Uterus (tissue), 4 donors: Measurements from ENCODE around the gene JADE3. TPM values are rescaled to one million over a fixed set of nuclear protein-coding genes. Genes with fewer than 3 reads are reported as not detected.

Source experiments
- DNase-seq, 2 donors: peaks; one replicate each; pipeline ENCODE4 v3.0.0-alpha.2; 2019 to 2020
- H3K27ac ChIP-seq, 2 donors: fragments of 200-600 bp; sonication (generic); 1 replicate in 1 of 2; 2 replicates in 1 of 2; pipeline ENCODE4 v1.5.1; 2016 to 2018
- H3K27me3 ChIP-seq, 2 donors: fragments of 200-600 bp; sonication (generic); one replicate each; pipeline ENCODE4 v1.5.1; 2018 to 2019; ENCODE audit warnings: control low read depth in 1 of 2
- H3K36me3 ChIP-seq, 2 donors: fragments of 200-600 bp; sonication (generic); one replicate each; pipeline ENCODE4 v1.5.1; 2019; ENCODE audit warnings: control low read depth in 1 of 2
- H3K4me1 ChIP-seq, 2 donors: fragments of 200-600 bp; sonication (generic); one replicate each; pipeline ENCODE4 v1.5.1; 2018 to 2019; ENCODE audit warnings: control low read depth in 1 of 2
- H3K4me3 ChIP-seq, 2 donors: fragments of 200-600 bp; sonication (generic); 1 replicate in 1 of 2; 2 replicates in 1 of 2; pipeline ENCODE4 v1.5.1; 2018 to 2019; ENCODE audit warnings: mild to moderate bottlenecking in 1 of 2
- H3K9me3 ChIP-seq, 2 donors: fragments of 200-600 bp; sonication (generic); one replicate each; pipeline ENCODE4 v1.5.1; 2019; ENCODE audit warnings: control low read depth in 1 of 2
- POLR2A ChIP-seq, 2 donors: fragments of 450-650 bp; IDR thresholded peaks; one replicate each; pipeline ENCODE4 v1.6.1; 2016; ENCODE audit warnings: antibody characterized with exemption in 2 of 2, mild to moderate bottlenecking in 1 of 2, moderate library complexity in 1 of 2
- intact Hi-C: fragments of 100-400 bp; cut with DNase I; formaldehyde crosslinking; loops from one replicate; pipeline ENCODE4 v1.15.1; 2023; ENCODE audit warnings: low total_unique reads
- total RNA-seq, 4 donors: library from RNA; depleted of rRNA in 3 of 4; stranded (reverse); fragments of >200 nt in 3 of 4; gene quantifications; one replicate each; pipeline versions ENCODE4 v1.1.0 to v1.2.4, GENCODE V29; 2014 to 2023
- TF ChIP-seq, protein P1 (sequence below), 4 experiments: fragments of 200-600 bp in 2 of 4; fragments of 450-650 bp in 2 of 4; sonication (generic) in 2 of 4; IDR thresholded peaks; one replicate each; pipeline ENCODE4 v1.5.1; 2016 to 2019; ENCODE audit warnings: antibody characterized with exemption in 4 of 4, mild to moderate bottlenecking in 2 of 4, moderate library complexity in 1 of 4
- donor health status: DM: yes; HTN: yes; CAD: no.

JADE3 gene
- total RNA-seq, 4 donors from 2014 or later, result 6.9 to 15.5 (median 10.2) TPM

DNA sequence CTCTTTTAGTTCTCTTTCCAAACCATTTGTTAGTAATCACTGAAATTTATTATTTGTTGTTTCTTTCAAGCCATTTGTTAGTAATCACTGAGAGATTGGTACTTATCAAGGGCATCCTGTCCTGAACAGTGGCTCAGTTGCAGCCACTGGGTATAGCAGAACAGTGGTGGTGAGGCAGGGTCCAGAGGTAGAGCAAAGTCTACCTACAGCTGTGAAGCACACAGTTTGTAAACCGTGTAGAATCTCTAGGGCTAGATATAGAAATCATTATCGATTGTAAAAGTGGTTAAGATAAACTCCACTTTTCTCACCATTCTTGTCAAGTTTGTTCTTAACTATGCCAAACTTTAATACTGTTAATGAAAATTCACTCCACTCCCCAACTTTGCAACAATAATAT, 4.1 kb downstream of the JADE3 start:
- intact Hi-C loops, result no loop called here
- Histone ChIP-seq H3K27me3 (no peaks in the 10 kb centered on the region), H3K36me3 (no peaks in the 10 kb centered on the region), H3K27ac (no peak overlapping the region), H3K4me1 (no peaks in the 10 kb centered on the region), H3K9me3 (peaks cover 0 to 5% of the 10 kb centered on the region in 2 donors), H3K4me3 (no peak overlapping the region)
- TF ChIP-seq POLR2A (IDR thresholded peaks at IDR 0.05), result no peak
- TF ChIP-seq, protein P1, sequence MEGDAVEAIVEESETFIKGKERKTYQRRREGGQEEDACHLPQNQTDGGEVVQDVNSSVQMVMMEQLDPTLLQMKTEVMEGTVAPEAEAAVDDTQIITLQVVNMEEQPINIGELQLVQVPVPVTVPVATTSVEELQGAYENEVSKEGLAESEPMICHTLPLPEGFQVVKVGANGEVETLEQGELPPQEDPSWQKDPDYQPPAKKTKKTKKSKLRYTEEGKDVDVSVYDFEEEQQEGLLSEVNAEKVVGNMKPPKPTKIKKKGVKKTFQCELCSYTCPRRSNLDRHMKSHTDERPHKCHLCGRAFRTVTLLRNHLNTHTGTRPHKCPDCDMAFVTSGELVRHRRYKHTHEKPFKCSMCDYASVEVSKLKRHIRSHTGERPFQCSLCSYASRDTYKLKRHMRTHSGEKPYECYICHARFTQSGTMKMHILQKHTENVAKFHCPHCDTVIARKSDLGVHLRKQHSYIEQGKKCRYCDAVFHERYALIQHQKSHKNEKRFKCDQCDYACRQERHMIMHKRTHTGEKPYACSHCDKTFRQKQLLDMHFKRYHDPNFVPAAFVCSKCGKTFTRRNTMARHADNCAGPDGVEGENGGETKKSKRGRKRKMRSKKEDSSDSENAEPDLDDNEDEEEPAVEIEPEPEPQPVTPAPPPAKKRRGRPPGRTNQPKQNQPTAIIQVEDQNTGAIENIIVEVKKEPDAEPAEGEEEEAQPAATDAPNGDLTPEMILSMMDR (IDR thresholded peaks at IDR 0.05), result no peak
- DNase-seq, result no peak

DNA sequence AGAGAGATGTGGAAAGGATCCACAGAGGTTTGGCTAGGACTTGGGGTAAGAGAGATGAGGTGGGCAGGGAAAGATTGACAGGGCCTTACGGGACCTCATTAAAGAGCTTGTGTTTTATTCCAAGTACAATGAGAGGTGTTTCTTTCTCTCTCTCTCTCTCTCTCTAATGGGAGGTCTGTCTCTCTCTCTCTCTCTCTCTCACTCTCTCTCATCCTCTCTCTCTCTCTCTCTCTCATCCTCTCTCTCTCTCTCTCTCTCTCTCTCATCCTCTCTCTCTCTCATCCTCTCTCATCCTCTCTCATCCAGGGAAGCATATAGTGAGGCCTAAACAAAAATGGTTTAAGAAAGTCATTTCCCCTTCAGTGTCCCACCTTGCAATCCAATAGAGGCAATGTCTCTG, 5.4 kb downstream of the JADE3 start:
- no peak for DNase-seq
- H3K27ac ChIP-seq, result no peak overlapping the region
- H3K36me3 ChIP-seq, result no peaks in the 10 kb centered on the region
- H3K4me1 ChIP-seq, result no peaks in the 10 kb centered on the region
- no peak overlapping the region for H3K4me3 ChIP-seq
- H3K27me3 ChIP-seq, result no peaks in the 10 kb centered on the region
- H3K9me3 ChIP-seq, result peaks cover 0 to 5% of the 10 kb centered on the region in 2 donors
- intact Hi-C loops, result no loop called here
- TF ChIP-seq, protein P1 (IDR thresholded peaks at IDR 0.05), result no peak
- no peak for TF ChIP-seq POLR2A (IDR thresholded peaks at IDR 0.05)

DNA sequence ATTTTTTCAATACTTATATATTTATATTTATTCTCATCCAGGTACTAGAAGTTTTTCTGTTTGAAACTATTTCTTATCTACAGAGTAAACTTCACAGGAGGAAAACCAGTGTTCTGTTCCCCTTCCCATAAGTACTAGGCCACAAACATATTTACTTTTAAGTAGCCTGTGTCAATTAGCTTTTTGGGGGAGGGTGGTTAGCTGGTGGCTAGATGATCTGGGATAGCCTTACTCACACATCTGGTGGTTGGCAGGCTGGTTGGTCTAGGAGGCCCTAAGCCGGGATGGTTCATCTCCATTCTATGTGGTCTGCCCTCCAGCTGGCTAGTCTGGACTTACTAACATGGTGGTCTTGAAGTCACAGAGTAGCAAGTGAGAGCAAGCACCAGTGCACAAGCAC, 6.2 kb downstream of the JADE3 start:
- Histone ChIP-seq H3K4me1 (no peaks in the 10 kb centered on the region), H3K27me3 (no peaks in the 10 kb centered on the region), H3K4me3 (no peak overlapping the region), H3K36me3 (no peaks in the 10 kb centered on the region), H3K27ac (no peak overlapping the region), H3K9me3 (peaks cover 0 to 5% of the 10 kb centered on the region in 2 donors)
- intact Hi-C loops, result no loop called here
- no peak for TF ChIP-seq POLR2A (IDR thresholded peaks at IDR 0.05)
- TF ChIP-seq, protein P1 (IDR thresholded peaks at IDR 0.05), result no peak
- DNase-seq, result no peak

DNA sequence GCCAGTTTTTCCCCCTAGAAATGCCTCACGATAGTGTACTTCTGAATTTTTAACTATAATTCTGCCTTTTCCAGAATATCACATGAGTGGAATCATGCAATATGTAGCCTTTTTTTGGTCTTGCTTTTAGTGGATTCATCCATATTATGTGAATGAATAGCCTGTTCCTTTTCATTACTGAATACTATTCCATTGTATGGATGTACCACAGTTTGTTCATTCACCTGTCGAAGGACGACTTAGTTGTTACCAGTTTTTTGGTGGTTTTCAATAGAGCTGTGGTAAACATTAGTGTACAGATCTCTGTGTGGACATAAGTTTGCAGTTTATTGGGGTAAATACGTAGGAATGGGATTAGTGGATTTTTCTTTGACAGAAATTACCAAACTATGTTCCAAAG, 8.0 kb downstream of the JADE3 start:
- Histone ChIP-seq H3K27ac (no peak overlapping the region), H3K9me3 (peaks cover 0 to 5% of the 10 kb centered on the region in 2 donors), H3K27me3 (no peaks in the 10 kb centered on the region), H3K4me1 (no peaks in the 10 kb centered on the region), H3K4me3 (no peak overlapping the region), H3K36me3 (no peaks in the 10 kb centered on the region)
- no peak for TF ChIP-seq POLR2A (IDR thresholded peaks at IDR 0.05)
- TF ChIP-seq, protein P1 (IDR thresholded peaks at IDR 0.05), result no peak
- intact Hi-C loops, result no loop called here
- DNase-seq, result no peak

DNA sequence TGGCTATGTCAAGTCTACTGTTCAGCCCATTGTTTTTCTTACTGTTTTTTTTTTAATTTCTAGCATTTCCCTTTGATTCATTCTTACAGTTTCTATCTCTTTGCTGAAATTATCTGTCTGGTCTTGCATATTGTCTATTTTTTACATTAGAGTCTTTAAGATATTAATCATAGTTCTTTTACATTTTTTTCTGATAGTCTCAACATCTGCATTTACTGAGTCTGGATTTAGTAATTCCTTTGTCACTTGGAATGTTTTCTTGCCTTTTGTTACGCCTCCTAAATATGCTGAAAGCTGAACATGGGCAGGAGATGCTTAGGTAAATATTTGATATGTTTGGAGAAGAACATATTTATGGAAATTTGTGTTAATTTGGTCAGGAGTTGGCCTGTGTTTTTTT, 10.4 kb downstream of the JADE3 start:
- H3K4me3 ChIP-seq, result no peak overlapping the region
- H3K4me1 ChIP-seq, result no peaks in the 10 kb centered on the region
- H3K27ac ChIP-seq, result no peak overlapping the region
- no peaks in the 10 kb centered on the region for H3K36me3 ChIP-seq
- no peaks in the 10 kb centered on the region for H3K27me3 ChIP-seq
- intact Hi-C loops, result no loop called here
- peaks cover 0 to 5% of the 10 kb centered on the region in 2 donors for H3K9me3 ChIP-seq
- TF ChIP-seq, protein P1 (IDR thresholded peaks at IDR 0.05), result no peak
- no peak for TF ChIP-seq POLR2A (IDR thresholded peaks at IDR 0.05)
- DNase-seq, result no peak
